Neural progenitor cell (in vitro differentiated cells): ENCODE measurements around the gene TAB2. TPM values are rescaled to one million over a fixed set of nuclear protein-coding genes. Genes with fewer than 3 reads are reported as not detected.
A peak's percentile ranks its signal among the peaks of the same experiment; 100 is the strongest.

Experiments used
- DNase-seq: peaks from one replicate; pipeline ENCODE4 v3.0.0-alpha.2; 2016; ENCODE audit warnings: low spot score
- H2AFZ ChIP-seq: fragments of 200-600 bp; sonication (generic); replicated peaks from 2 replicates; pipeline ENCODE4 v1.6.1; 2016; ENCODE audit warnings: antibody characterized with exemption
- H3F3A ChIP-seq: fragments of 200-600 bp; sonication (generic); 2 replicates; pipeline ENCODE4 v1.6.1; 2016; ENCODE audit warnings: antibody characterized with exemption, low read depth
- H3K27ac ChIP-seq: fragments of 200-600 bp; sonication (generic); 2 replicates; pipeline ENCODE4 v1.5.1; 2016; ENCODE audit warnings: mild to moderate bottlenecking
- H3K27me3 ChIP-seq: fragments of 200-600 bp; sonication (generic); 2 replicates; pipeline ENCODE4 v1.6.1; 2016; ENCODE audit warnings: mild to moderate bottlenecking, moderate library complexity
- H3K36me3 ChIP-seq: fragments of 200-600 bp; sonication (generic); 2 replicates; pipeline ENCODE4 v1.5.1; 2016
- H3K4me1 ChIP-seq: fragments of 200-600 bp; sonication (generic); 2 replicates; pipeline ENCODE4 v1.6.1; 2016; ENCODE audit warnings: mixed run types
- H3K4me2 ChIP-seq: fragments of 200-600 bp; sonication (generic); 2 replicates; pipeline ENCODE4 v1.6.1; 2016
- H3K4me3 ChIP-seq: fragments of 200-600 bp; sonication (generic); 2 replicates; pipeline ENCODE4 v1.5.1; 2016
- H3K79me2 ChIP-seq: fragments of 200-600 bp; sonication (generic); 2 replicates; pipeline ENCODE4 v1.6.1; 2016; ENCODE audit warnings: low read depth
- H3K9ac ChIP-seq: fragments of 200-600 bp; sonication (generic); 2 replicates; pipeline ENCODE4 v1.6.1; 2016
- H3K9me3 ChIP-seq: fragments of 200-600 bp; sonication (generic); 2 replicates; pipeline ENCODE4 v1.5.1; 2016; ENCODE audit warnings: low read depth
- H4K20me1 ChIP-seq: fragments of 200-600 bp; sonication (generic); 2 replicates; pipeline ENCODE4 v1.6.1; 2016; ENCODE audit warnings: low read depth
- H3K27ac Mint-ChIP-seq: 3 replicates; pipeline ENCODE4 v1.8.0; 2021; ENCODE audit warnings: mixed read lengths
- H3K27me3 Mint-ChIP-seq: 2 replicates; pipeline ENCODE4 v1.8.0; 2022; ENCODE audit warnings: low read depth, mild to moderate bottlenecking, inconsistent platforms, moderate library complexity, mixed read lengths; ENCODE audit not compliant: insufficient read depth
- H3K36me3 Mint-ChIP-seq: 3 replicates; pipeline ENCODE4 v1.8.0; 2021; ENCODE audit warnings: mixed read lengths
- H3K4me1 Mint-ChIP-seq: 3 replicates; pipeline ENCODE4 v1.8.0; 2021; ENCODE audit warnings: mixed read lengths
- H3K4me3 Mint-ChIP-seq: 3 replicates; pipeline ENCODE4 v1.8.0; 2021; ENCODE audit warnings: mild to moderate bottlenecking, moderate library complexity, mixed read lengths
- H3K9me3 Mint-ChIP-seq: 3 replicates; pipeline ENCODE4 v1.8.0; 2020; ENCODE audit warnings: mixed read lengths
- EZH2 ChIP-seq: fragments of 200-600 bp; sonication (generic); IDR thresholded peaks from 2 replicates; pipeline ENCODE4 v1.6.1; 2017; ENCODE audit warnings: antibody characterized with exemption, mild to moderate bottlenecking, moderate library complexity
- EZH2phosphoT487 ChIP-seq: fragments of 200-600 bp; sonication (generic); IDR thresholded peaks from 2 replicates; pipeline ENCODE4 v1.6.1; 2017; ENCODE audit warnings: antibody characterized with exemption
- total RNA-seq: library from RNA; depleted of rRNA; stranded (reverse); fragments of >200 nt; gene quantifications from 2 replicates; pipeline ENCODE4 v1.2.3, GENCODE V29; 2015; ENCODE audit warnings: low replicate concordance
- TF ChIP-seq, protein P1 (sequence below): fragments of 200-600 bp; sonication (generic); IDR thresholded peaks from 2 replicates; pipeline ENCODE4 v1.5.1; 2017; ENCODE audit warnings: antibody characterized with exemption, mild to moderate bottlenecking

Gene TAB2
- total RNA-seq, 1 donor from 2014 or later, result 70.9 TPM

DNA sequence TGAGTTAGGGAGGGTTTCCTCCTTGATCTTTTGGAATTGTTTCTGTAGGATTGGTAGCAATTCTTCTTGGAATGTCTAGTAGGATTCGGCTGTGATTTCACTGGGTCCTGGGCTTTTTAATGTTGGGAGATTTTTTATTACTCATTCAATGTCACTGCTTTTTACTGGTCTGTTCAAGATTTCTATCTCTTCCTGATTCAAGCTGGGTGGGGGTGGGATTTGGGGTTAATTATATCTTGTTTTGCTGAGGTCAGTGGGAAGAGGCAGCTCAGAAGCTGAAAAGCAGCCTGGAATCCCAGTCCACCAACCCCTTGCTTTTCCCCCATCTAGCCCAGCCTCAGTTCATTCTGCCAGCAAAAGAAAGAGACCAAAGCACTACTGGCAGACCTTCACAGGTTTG lies 122.1 kb downstream of the TAB2 start:
- Histone ChIP-seq H3K9me3 (no peaks in the 10 kb centered on the region), H3K79me2 (no peaks in the 10 kb centered on the region), H3K27me3 (no peaks in the 10 kb centered on the region), H3K4me1 (no peaks in the 10 kb centered on the region), H3K4me3 (no peak overlapping the region), H3F3A (no peaks in the 10 kb centered on the region), H4K20me1 (no peaks in the 10 kb centered on the region), H3K4me2 (no peak overlapping the region), H3K36me3 (no peaks in the 10 kb centered on the region), H3K9ac (no peak overlapping the region), H3K27ac (no peak overlapping the region), H2AFZ (no peak overlapping the region)
- H3K9me3 Mint-ChIP-seq, result no peaks in the 10 kb centered on the region
- no peak overlapping the region for H3K27ac Mint-ChIP-seq
- H3K4me1 Mint-ChIP-seq, result peaks cover 19% of the 10 kb centered on the region
- no peak for TF ChIP-seq EZH2phosphoT487
- TF ChIP-seq EZH2, result no peak
- TF ChIP-seq, protein P1, sequence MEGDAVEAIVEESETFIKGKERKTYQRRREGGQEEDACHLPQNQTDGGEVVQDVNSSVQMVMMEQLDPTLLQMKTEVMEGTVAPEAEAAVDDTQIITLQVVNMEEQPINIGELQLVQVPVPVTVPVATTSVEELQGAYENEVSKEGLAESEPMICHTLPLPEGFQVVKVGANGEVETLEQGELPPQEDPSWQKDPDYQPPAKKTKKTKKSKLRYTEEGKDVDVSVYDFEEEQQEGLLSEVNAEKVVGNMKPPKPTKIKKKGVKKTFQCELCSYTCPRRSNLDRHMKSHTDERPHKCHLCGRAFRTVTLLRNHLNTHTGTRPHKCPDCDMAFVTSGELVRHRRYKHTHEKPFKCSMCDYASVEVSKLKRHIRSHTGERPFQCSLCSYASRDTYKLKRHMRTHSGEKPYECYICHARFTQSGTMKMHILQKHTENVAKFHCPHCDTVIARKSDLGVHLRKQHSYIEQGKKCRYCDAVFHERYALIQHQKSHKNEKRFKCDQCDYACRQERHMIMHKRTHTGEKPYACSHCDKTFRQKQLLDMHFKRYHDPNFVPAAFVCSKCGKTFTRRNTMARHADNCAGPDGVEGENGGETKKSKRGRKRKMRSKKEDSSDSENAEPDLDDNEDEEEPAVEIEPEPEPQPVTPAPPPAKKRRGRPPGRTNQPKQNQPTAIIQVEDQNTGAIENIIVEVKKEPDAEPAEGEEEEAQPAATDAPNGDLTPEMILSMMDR, result no peak
- H3K36me3 Mint-ChIP-seq, result no peaks in the 10 kb centered on the region
- H3K27me3 Mint-ChIP-seq, result peaks cover 3% of the 10 kb centered on the region
- no peak for DNase-seq
- H3K4me3 Mint-ChIP-seq, result no peak overlapping the region

DNA sequence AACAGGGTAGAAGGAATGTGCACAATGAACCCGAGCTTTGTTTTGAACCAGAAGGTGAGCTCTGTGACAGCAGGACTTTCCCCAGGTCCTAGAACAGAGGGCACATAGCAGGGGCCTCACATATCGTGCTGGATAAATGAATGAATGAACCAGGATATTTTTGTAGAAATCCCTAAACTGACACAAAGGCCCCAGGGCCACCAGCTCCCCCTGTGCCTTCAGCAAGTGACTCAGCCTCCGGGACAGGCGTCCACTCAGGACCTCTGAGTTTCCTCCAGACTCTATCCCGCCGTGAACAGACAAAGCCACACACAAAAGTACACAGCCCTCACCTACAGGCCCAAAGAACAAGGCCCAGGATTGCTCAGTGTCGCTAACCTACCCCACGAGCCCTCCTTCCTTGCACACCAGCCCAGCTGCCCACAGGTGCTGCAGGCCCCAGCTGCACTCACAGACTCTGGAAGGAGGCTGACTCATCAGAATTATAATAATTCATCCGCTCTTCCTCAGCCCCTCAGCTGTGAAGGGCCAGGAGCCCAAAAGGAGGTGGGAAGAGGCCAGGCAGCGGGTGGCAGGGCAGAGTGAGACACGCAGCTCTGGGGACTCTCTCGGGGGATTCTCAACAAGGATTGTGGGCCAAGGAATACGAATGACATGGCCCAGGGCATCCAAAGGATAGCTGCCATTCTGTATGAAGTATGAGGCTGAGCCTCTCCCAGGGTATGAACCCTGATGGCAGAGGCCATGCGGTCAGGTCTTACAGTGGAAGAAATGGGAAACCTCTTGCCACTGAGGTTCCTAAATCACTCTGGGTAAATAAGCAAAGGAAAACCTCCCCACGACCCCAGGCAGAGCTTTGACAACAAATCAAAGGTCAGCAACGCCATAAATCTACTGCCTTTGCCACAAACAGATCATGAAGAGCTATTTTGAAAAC lies 123.5 kb downstream of the TAB2 start:
- Mint-ChIP-seq H3K36me3 (no peaks in the 10 kb centered on the region), H3K9me3 (no peaks in the 10 kb centered on the region), H3K27ac (peak overlapping the region; percentile 63), H3K4me1 (peaks cover 20% of the 10 kb centered on the region), H3K27me3 (peaks cover 5% of the 10 kb centered on the region), H3K4me3 (peak overlapping the region; percentile 28)
- Histone ChIP-seq H3K9ac (no peak overlapping the region), H3K27ac (no peak overlapping the region), H3K4me1 (no peaks in the 10 kb centered on the region), H3K9me3 (no peaks in the 10 kb centered on the region), H3F3A (no peaks in the 10 kb centered on the region), H3K36me3 (no peaks in the 10 kb centered on the region), H3K4me2 (no peak overlapping the region), H3K4me3 (no peak overlapping the region), H3K79me2 (no peaks in the 10 kb centered on the region), H2AFZ (peak overlapping the region; percentile 58), H4K20me1 (no peaks in the 10 kb centered on the region), H3K27me3 (no peaks in the 10 kb centered on the region)
- no peak for TF ChIP-seq EZH2phosphoT487
- no peak for TF ChIP-seq EZH2
- TF ChIP-seq, protein P1, result no peak
- no peak for DNase-seq

DNA sequence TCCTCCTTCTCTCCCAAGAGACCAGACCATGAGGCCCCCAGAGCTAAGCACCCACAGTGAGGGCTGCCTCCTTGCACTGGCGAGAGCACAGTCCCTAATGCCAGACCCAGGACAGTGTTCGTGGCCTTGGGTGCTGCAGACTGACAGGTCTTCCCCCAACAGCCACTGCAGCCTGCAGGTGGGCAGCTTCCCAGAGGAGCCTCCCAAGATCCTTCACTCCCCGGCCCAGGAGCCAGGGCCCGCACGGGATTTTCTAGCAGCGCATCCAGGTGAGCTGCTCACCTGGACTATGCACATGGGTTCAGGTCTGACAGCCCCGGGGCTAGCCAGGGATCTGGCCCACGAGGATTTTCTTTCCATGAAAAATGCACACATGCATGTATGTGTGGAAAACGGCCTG lies 124.2 kb downstream of the TAB2 start:
- no peak for DNase-seq
- H3K27me3 Mint-ChIP-seq, result peaks cover 7% of the 10 kb centered on the region
- Histone ChIP-seq H3K9me3 (no peaks in the 10 kb centered on the region), H2AFZ (no peak overlapping the region), H3K4me2 (no peak overlapping the region), H3K79me2 (no peaks in the 10 kb centered on the region), H3K4me1 (no peaks in the 10 kb centered on the region), H3K9ac (no peak overlapping the region), H3F3A (no peaks in the 10 kb centered on the region), H3K4me3 (no peak overlapping the region), H3K27me3 (no peaks in the 10 kb centered on the region), H4K20me1 (no peaks in the 10 kb centered on the region), H3K27ac (no peak overlapping the region), H3K36me3 (no peaks in the 10 kb centered on the region)
- TF ChIP-seq EZH2phosphoT487 (no peak), EZH2 (no peak)
- TF ChIP-seq, protein P1, result no peak
- H3K4me1 Mint-ChIP-seq, result peaks cover 20% of the 10 kb centered on the region
- no peaks in the 10 kb centered on the region for H3K36me3 Mint-ChIP-seq
- H3K9me3 Mint-ChIP-seq, result no peaks in the 10 kb centered on the region
- H3K27ac Mint-ChIP-seq, result peak overlapping the region; percentile 63
- no peak overlapping the region for H3K4me3 Mint-ChIP-seq
